AG08395 (cell line): ENCODE data around the gene MT1X.

Experiments
- DNase-seq: peaks from one replicate; pipeline ENCODE4 v3.0.0; 2012; ENCODE audit warnings: mixed read lengths, low spot score

MT1X gene

DNA sequence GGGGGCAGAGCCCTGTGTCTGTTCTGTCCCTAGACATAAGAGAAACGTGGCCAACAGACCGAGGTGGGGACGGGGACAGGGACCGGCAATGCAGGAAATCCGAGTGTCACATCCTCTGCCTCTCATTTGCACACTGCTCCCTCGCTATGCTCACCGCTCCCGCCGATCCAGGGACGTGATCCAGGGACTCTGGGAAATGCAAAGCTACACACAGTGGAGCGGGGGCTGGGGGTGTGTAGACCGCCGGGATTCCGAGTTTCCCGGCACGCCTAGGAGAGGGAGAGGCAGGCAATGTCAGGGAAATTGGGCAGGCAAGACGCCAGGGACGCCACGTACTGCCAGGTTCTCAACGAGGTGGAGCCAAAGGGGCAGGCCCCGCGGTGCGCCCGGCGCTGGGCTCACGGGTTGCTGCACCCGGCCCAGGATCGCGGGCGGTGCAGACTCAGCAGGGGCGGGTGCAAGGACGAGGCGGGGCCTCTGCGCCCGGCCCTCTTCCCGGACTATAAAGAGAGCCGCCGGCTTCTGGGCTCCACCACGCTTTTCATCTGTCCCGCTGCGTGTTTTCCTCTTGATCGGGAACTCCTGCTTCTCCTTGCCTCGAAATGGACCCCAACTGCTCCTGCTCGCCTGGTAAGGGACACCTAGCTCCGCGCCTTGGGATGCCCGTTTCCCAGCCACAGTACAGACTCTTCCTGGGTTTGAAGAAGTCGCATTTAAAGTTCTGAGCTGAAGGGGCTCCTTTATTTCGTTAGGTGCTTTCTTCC lies at the start of gene MT1X:
Gene MT1X, plus strand, starts transcription at position 532 of the 764 bp plus-strand sequence. Its CDS starts 71 bp downstream, at position 603.
- DNase-seq: peak; percentile 94

DNA sequence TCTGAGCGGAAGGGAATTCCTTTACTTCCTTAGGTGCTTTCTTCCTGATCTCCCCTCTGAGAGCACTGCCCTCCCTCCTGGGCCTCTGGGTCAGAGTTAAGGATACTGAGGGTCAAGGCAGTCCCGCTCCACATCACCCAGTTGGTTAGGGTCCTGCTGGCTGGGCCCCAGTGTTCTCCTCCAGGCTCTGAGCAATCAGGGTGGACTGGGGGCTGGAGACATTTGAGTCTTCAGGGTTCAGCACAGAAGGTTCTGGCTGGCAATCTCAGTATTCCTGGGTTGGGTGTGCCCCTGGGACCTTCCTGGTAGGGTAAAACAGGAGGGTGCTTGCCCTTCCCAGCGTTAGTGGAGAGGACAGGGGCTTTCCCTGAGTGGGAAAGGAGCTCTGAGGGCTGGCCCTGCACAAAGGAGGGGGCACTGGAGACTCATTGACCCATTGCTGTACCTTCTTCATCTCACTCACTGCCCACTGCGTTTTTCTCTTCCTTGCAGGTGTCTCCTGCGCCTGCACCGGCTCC lies 49.4 kb upstream of the MT1X start:
- no peak for DNase-seq

DNA sequence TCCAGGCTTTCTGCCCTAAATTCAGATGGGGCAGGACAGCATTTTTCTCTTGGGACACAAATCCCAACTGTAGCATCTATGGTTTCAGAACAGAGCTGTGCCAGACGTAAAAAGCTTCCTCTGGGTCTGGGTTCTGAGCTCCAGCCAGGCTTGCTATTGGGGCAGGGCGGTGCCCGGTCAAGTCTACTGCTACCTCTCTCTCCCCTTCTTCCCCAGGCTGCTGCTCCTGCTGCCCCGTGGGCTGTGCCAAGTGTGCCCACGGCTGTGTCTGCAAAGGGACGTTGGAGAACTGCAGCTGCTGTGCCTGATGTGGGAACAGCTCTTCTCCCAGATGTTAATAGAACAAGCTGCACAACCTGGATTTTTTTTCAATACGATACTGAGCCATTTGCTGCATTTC lies 48.7 kb upstream of the MT1X start:
- no peak for DNase-seq

DNA sequence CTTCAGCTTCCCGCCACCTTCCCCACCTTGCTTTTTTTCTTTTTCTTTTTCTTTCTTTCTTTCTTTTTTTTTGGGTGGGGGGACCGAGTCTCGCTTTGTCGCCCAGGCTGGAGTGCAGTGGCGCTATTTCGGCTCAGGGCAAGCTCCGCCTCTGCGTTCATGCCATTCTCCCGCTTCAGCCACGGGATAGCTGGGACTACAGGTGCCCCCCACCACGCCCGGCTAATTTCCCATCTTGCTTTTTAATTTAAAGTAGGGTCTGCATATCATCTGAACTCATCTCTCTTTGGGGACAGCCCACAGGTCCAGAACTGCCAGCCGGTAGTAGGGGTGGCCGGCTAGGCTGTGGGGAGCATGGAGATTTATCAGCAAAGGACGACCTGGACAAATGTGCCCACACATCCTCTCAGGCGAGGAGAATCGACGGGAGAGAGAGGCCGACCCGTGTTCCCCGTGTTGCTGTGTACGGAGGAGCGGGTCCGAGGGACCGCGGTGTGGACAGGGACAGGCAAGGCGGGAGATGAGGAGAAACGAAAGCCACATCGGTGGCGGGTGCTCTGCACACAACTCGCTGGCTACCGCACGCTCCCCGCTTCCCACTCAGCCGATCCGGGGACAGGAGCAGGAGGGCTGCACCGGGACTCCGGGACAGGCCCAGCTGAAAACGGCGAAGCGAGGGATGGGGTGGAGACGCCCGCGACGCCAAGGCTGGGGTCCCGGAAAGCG lies 47.4 kb upstream of the MT1X start:
- DNase-seq: no peak

DNA sequence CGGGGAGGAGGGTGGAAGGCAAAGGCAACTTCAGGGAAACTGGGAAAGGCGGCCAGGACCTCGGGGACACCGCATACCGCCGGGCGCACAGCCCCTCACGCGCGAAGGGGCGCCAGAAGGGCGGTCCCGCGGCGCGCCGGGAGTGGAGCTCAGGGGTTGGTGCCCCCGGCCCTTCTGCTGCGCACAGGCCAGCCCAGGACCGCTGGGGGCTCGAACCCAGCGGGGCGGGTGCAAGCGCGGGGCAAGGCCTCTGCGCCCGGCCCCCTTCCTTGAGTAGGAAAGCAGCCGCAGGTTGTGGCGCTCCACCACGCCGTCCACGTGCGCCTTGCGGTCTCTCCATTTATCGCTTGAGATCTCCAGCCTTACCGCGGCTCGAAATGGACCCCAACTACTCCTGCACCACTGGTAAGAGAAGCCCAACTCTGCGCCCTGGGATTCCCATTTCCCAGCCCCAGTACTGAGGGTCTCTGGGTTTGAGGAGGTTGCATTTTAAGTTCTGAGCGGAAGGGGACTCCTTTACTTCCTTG lies 46.8 kb upstream of the MT1X start:
- DNase-seq: no peak

DNA sequence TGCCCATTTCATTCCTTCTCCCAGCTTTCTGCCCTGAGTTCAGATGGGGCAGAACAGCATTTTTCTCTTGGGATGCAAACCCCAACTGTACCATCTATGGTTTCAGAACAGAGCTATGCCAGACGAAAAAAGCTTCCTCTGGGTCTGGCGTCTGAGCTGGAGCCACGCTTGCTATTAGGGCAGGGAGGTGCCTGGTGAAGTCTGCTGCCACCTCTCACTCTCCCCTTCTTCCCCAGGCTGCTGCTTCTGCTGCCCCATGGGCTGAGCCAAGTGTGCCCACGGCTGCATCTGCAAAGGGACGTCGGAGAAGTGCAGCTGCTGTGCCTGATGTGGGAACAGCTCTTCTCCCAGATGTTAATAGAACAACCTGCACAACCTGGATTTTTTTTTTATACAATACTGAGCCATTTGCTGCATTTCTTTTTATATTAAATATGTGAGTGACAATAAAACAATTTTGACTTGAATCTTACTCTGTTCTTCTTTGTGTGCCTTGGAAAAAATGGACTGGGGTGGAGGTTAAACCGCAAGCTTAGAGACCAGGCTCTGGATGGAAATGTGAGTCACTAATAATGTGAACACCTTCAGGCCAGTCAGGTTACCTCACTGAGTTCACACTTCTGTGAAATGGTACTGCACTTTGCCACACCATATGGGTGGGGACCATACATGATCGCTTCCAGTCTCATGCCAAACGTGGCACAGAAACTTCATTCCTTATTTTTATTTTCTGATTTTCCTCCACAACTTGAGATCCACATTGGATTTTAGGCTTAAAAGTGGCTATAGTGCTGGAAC lies 45.5 kb upstream of the MT1X start:
- no peak for DNase-seq

DNA sequence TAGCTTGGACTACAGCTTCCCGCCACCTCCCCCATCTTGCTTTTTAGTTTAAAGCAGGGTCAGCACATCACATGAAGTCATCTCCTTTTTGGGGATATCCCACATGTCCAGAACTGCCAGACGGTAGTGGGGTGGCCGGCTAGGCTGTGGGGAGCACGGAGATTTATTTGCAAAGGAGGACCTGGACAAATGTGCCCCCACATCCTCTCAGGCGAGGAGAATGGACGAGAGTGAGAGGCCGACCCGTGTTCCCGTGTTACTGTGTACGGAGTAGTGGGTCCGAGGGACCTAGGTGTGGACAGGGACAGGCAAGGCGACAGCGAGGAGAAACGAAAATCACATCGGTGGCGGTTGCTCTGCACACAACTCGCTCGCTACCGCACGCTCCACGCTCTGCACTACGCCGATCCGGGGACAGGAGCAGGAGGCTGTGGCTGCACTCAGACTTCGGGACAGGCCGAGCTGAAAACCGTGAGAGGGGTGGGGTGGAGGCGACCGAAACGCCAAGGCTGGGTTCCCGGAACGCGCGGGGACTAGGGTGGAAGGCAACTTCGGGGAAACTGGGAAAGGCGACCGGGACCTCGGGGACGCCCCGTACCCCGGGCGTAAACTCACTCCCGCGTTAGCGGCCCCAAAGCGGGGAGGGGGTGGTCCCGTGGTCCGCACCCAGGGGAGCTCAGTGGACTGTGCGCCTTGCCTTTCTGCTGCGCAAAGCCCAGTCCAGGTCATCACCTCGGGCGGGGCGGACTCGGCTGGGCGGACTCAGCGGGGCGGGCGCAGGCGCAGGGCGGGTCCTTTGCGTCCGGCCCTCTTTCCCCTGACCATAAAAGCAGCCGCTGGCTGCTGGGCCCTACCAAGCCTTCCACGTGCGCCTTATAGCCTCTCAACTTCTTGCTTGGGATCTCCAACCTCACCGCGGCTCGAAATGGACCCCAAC lies 44.2 kb upstream of the MT1X start, which contains the start of gene MT1A:
Gene MT1A, plus strand, starts transcription at position 853 of the 937 bp plus-strand sequence. Its CDS starts 73 bp downstream, at position 926.
- DNase-seq: peak; percentile 79

DNA sequence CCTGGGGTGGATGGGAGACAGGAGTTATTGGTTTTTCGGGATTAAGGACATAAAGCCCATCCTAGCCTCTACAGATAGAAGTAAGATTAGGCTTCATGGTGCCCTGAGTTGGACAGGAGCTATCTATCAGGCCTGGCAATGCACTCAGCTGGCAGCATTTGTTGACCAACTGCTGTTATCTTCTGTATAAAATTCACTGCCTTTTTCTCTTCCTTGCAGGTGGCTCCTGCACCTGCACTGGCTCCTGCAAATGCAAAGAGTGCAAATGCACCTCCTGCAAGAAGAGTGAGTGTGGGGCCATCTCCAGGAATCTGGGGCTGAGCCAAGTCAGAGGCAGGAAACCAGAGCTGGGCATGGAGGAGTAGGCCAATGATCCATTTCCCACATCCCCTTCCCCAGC lies 43.2 kb upstream of the MT1X start:
- no peak for DNase-seq

DNA sequence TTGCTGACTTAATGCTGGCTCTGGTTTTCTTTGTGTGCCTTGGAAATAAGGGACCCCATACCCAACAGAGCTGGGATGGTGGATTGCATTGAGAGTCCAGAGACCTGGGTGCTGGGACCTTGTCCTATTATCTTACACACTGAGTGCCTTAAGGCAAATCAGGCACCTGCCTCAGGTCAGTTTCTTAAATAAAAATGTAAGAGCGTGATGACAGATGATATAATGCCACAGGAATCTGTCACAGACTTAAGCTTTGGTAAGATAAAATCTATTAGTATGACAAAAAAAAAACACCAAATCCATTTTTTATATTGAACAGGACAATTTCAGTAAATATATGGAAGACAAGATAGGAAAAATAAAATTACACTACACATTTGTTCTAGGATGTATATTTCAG lies 42.2 kb upstream of the MT1X start:
- DNase-seq: no peak

DNA sequence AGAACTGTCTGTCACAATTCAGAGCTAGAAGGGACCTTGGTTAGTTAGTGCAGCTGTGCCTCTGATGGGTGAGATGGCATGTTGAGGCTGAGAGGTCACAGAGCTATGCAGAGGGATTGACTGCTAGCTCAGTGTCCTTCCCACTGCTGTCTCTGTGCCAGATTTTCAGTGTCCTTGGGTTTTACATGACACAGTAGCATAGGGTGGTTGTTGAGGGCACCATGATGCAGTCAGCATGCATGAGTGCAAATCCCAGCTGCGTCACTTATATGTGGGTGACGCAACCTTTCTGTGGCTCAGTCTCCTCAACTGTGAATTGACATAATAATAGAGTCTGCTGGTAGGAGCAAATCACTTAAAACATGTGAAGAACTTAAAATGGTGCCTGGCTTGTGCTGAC lies 41.1 kb upstream of the MT1X start:
- DNase-seq: no peak

DNA sequence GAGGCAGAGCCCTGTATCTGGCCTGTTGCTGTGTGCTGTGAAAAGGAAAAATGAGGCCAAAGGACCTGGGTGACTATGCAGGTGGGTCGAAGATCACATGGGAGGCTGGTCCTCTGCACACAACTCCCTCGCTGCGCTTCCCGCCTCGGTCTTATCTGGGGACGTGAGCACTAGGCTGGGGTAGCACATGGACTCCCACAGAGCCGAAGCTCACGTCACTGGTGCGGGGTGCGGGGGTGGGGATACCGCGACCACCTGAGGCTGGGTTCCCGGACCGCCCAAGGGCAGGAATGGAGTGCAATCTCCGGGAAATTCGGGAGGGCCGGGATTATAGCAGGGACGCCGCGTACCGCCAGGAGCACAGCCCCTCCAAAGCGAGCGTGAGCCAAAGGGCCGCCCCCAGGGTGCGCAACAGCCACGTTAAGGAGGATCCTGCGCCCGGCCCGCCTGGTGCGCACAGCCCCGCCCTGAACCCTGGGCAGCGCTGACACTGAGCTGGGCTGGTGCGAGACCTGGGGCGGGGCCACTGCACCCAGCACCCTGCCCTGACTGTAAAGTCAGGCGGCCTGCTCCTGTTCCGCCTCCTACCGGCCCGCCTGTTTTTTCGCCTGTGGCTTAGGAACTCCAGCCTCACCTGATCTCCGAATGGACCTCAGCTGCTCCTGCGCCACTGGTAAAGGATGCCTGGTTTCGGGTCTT lies 39.0 kb upstream of the MT1X start:
- DNase-seq: peak; percentile 56

DNA sequence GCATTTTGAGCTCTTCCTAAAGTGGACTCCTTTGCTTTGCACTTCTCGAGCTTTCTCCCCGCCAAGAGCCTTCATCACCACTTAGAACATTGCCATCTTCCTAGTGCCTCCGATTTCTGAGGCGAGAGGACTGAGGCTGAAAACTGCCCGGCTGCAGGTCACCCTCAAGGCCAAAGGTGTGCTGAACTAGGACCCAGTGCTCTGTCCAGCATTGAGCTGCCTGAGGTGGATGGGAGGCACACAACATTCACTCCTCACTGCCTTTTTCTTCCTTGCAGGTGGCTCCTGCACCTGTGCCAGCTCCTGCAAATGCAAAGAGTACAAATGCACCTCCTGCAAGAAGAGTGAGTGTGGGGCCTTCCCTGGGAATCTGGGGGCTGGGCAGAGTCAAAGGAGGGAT lies 38.4 kb upstream of the MT1X start:
- DNase-seq: no peak

DNA sequence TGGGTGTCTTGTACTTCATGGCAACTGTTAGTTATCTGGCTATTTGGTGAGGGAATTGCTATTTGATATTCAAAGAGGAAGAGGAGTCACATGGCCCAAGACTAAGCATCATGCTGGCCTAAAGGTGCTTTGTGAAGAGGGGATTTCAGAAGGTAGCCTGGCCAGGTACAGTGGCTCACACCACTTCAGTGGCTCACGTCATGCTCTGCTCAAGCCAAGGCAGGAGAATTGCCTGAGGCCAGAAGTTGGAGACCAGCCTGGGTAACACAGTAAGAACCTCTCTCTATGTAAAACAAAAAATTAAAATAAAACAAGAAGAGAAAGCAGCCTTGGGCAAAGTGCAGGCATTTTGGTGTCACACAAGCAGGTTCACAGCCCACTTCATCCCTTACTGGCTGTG lies 37.0 kb upstream of the MT1X start:
- no peak for DNase-seq

DNA sequence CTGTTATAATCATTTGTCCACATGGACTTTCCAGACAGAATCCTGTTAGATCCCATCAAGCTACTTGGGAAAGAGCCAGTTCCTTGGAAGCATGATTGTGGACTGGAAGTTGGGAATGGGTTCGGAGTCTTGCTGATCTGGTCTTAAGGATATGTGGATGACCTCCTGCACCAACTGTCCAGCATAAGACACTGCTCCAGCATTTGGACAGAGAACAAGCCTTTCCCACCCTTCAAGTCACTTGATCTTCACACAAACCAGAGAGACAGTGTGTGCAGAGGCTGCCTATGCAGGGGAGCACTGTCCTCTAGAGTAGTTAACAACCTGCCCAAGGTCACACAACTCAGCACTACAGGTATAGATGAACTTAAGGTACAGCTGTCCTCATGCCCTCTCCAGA lies 36.4 kb upstream of the MT1X start:
- no peak for DNase-seq

DNA sequence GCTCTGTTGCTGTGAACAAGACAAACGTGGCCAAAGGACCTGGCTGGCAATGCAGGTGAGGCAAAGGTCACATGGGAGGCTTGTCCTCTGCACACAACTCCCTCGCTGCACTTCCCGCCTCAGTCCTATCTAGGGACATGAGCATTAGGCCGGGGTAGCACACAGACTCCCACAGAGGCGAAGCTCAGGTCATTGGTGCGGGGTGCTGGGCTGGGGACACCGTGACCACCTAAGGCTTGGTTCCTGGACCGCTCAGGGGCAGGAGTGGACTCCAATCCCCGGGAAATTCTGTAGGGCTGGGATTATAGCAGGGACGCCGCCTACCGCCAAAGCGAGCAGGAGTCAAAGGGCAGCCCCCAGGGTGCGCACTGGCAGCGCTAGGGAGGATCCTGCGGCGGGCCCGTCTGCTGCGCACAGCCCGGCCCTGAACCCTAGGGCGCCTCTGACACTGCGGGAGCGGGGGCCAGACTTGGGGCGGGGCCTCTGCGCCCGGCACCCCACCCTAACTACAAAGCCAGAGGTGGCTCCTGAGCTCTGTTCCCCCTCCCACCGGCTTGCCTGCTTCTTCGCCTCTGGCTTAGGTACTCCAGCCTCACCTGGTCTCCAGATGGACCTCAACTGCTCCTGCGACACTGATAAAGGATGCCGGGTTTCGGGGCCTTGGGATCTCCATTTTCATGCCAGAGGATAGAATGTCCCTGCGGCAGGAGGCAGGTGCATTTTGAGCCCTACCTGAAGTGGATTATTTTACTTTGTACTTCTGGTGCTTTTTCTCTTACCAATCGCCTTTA lies 34.4 kb upstream of the MT1X start:
- DNase-seq: no peak

DNA sequence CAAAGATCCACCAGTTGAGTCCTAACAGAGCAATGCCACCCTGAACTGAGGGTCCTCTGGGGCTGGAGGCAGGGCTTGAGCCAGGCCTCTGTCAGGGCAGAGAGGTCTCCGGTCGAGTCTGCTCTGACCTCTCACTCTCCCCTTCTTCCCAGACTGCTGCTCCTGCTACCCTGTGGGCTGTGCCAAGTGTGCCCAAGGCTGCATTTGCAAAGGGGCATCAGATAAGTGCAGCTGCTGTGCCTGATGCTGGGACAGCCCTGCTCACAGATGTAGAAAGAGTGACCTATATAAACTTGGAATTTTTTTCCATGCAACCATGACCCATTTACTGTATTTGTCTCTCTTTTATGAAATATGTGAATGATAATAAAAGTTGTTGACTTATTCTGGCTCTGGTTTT lies 33.0 kb upstream of the MT1X start:
- DNase-seq: no peak

DNA sequence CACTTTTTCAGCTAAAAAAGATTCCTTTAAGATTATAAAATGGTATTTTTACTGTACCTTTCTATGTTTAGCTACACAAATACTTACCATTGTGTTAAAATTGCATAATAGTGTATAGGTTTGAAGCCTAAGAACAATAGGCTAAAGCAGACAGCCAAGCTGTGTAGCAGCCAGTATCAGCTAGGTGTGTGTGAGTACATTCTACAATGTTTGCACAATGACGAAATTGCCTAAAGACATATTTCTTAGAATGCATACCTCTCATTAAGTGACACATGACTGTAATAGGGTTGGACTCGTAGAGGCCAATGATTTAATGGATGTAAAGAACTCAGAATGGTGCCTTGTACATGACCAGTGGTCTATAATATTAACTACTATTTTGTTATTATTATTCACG lies 32.5 kb upstream of the MT1X start:
- DNase-seq: no peak

DNA sequence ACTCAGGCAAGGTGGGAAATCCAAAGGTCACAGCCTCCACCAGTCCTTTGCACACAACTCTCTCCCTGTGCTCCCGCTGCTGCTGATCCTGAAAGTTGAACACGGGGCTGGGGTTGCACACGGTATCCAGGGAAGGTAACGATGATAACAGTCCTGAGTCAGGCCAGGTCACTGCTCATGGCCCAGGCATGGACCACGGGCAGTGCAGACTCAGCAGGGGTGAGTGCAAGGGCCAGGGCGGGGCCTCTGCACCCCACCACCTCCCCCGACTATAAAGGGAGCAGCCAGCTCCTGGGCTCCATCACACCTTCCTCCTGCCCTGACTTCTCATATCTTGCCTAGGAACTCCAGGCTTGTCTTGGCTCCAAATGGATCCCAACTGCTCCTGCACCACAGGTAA lies 30.7 kb upstream of the MT1X start, which contains the start of gene MT1B:
Gene MT1B, plus strand, starts transcription at position 301 of the 400 bp plus-strand sequence. Its CDS starts 68 bp downstream, at position 369.
- no peak for DNase-seq

DNA sequence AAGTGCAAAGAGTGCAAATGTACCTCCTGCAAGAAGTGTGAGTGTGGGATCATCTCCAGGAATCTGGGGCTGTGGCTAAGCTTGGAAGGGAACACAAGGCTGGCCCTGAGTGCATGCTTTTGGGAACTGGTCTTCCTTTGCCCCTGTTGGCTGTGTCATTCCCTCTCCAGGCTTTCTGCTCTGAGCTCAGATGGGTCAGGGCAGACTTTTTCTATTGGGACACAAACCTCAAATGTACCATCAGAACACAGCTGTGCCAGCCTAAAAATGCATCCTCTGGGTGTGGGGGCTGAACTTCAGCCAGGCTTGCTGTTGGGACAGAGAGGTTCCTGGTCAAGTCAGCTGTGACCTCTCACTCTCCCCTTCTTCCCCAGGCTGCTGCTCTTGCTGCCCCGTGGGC lies 29.7 kb upstream of the MT1X start:
- no peak for DNase-seq

DNA sequence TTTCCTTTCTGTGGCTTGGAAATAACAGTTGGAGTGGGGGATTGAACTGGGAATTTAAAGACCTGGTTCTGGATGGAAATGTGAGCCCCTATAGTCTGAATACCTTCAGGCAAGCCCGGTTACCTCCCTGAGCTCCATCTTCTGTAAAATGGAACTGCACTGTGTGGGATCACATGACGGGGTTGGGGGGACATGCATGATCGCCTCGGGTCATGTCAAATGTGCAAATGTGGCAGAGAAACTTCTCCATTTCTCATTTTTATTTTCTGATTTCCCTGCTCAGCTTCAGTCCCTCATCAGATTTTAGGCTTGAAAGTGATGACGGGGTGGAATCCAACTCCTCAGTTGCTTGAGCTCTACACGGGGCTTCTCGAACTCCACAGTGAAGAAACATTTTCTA lies 29.1 kb upstream of the MT1X start:
- DNase-seq: no peak
